ENCODE measurements around the gene ATG10. TPM values are rescaled to one million over a fixed set of nuclear protein-coding genes. Genes with fewer than 3 reads are reported as not detected.

The ATG10 gene
- polyA plus RNA-seq, 1 of the 3 experiments (the other 2 are of a cell fraction): 3.2 TPM

GRCh38 chr5:82222597-82223574 is 251.1 kb downstream of the ATG10 start:
- POLR2A ChIA-PET: no interaction called here

GRCh38 chr5:82225525-82226172 is 253.8 kb downstream of the ATG10 start:
- DNase-seq: peak; percentile 65
- H2AFZ ChIP-seq (ENCODE audit: low read depth): no peak overlapping the region

More at GRCh38 chr5:82222597-82223574, 251.1 kb downstream of the ATG10 start:
- H3K9me2 ChIP-seq: no peaks in the 10 kb centered on the region
- no peaks in the 10 kb centered on the region for H4K20me1 ChIP-seq (ENCODE audit: insufficient read depth)
- TF ChIP-seq SIN3A (IDR thresholded peaks at IDR 0.05; ENCODE audit: borderline replicate concordance, low read depth, low read length) (no peak), MXI1 (IDR thresholded peaks at IDR 0.05; ENCODE audit: low read depth, low read length) (peak; percentile 49; the same call in 1 of the 2 replicates), TCF12 (IDR thresholded peaks at IDR 0.05) (peak; percentile 52; the same call in 1 of the 2 replicates)
- no peak overlapping the region for H2AFZ ChIP-seq (ENCODE audit: low read depth)
- no peak overlapping the region for H3K4me2 ChIP-seq
- no peak overlapping the region for H3K27ac ChIP-seq (ENCODE audit: low read depth in 2 of 2, low read length in 1 of 2)
- 60% methylated on average over 5 of the region's 5 CpGs for WGBS (ENCODE audit: low lambda C conversion rate)
- peaks cover 0 to 9% of the 10 kb centered on the region in 2 experiments; a peak in 2 of 4 replicates for H3K4me1 ChIP-seq (ENCODE audit: control insufficient read depth in 1 of 2, insufficient read depth in 2 of 2, low read depth in 1 of 2, low read length in 1 of 2)
- CTCF ChIA-PET: interaction anchor here (0.9 kb wide), 1 partner anchor 47 kb away, joined by 4 read pairs; no protein-coding TSS in a partner anchor
- H3K36me3 ChIP-seq (replicated peaks in 1 of 2; ENCODE audit: control insufficient read depth in 1 of 2, insufficient read depth in 2 of 2, low read length in 1 of 2): no peaks in the 10 kb centered on the region
- H3K79me2 ChIP-seq (ENCODE audit: insufficient read depth): no peaks in the 10 kb centered on the region
- H3K4me3 ChIP-seq (ENCODE audit: low read depth in 2 of 2, low read length in 1 of 2): no peak overlapping the region
- no peaks in the 10 kb centered on the region for H3K27me3 ChIP-seq (ENCODE audit: insufficient read depth)
- peaks cover 4% of the 10 kb centered on the region for H3F3A ChIP-seq (replicated peaks; ENCODE audit: insufficient read depth)
- DNase-seq: peak; percentile 20
- no peak overlapping the region for H3K9ac ChIP-seq
- H3K9me3 ChIP-seq: no peaks in the 10 kb centered on the region

More at GRCh38 chr5:82225525-82226172, 253.8 kb downstream of the ATG10 start:
- no peaks in the 10 kb centered on the region for H3K27me3 ChIP-seq (ENCODE audit: insufficient read depth)
- H3K4me1 ChIP-seq (ENCODE audit: control insufficient read depth in 1 of 2, insufficient read depth in 2 of 2, low read depth in 1 of 2, low read length in 1 of 2): peaks cover 0 to 9% of the 10 kb centered on the region in 2 experiments; a peak in 2 of 4 replicates
- ChIA-PET POLR2A (no interaction called here), CTCF (interaction anchor here (0.6 to 2.8 kb wide), 46 partner anchors 9 to 927 kb away, joined by 3 to 15 read pairs (median 4); partner anchors contain the start of genes RPS23 and SSBP2)
- H3K9ac ChIP-seq: no peak overlapping the region
- peak; percentile 87 for TF ChIP-seq SMC3 (IDR thresholded peaks at IDR 0.05; ENCODE audit: low read depth, low read length)
- TF ChIP-seq IRF3 (IDR thresholded peaks at IDR 0.05; ENCODE audit: low read depth, low read length): no peak
- peak; percentile 92 for TF ChIP-seq CTCF (IDR thresholded peaks at IDR 0.05)
- TF ChIP-seq YY1 (IDR thresholded peaks at IDR 0.05; ENCODE audit: low read depth): 0 out of 2 replicates have a peak, but pooled peaks have one; percentile 25
- TF ChIP-seq RAD21 (IDR thresholded peaks at IDR 0.05; ENCODE audit: low read length): peak; percentile 94
- no peak for TF ChIP-seq RFX5 (IDR thresholded peaks at IDR 0.05; ENCODE audit: low read length)
- TF ChIP-seq FOSL2 (IDR thresholded peaks at IDR 0.05; ENCODE audit: borderline replicate concordance, low read depth): no peak
- TF ChIP-seq USF2 (IDR thresholded peaks at IDR 0.05; ENCODE audit: borderline replicate concordance, low read depth, low read length): no peak
- no peak for TF ChIP-seq USF1 (IDR thresholded peaks at IDR 0.05; ENCODE audit: borderline replicate concordance, low read depth)
- TF ChIP-seq EP300 (IDR thresholded peaks at IDR 0.05; ENCODE audit: borderline replicate concordance in 1 of 2, low read depth in 1 of 2, low read length in 1 of 2): no peak
- TF ChIP-seq FOXM1 (IDR thresholded peaks at IDR 0.05; ENCODE audit: low read depth): no peak
- peaks cover 4% of the 10 kb centered on the region for H3F3A ChIP-seq (replicated peaks; ENCODE audit: insufficient read depth)
- 26% methylated on average over 7 of the region's 7 CpGs for WGBS (ENCODE audit: low lambda C conversion rate)
- H3K9me3 ChIP-seq: no peaks in the 10 kb centered on the region
- H4K20me1 ChIP-seq (ENCODE audit: insufficient read depth): no peaks in the 10 kb centered on the region
- H3K4me2 ChIP-seq: no peak overlapping the region
- H3K9me2 ChIP-seq: no peaks in the 10 kb centered on the region
- H3K27ac ChIP-seq (ENCODE audit: low read depth in 2 of 2, low read length in 1 of 2): no peak overlapping the region
- no peaks in the 10 kb centered on the region for H3K79me2 ChIP-seq (ENCODE audit: insufficient read depth)
- no peak overlapping the region; a peak in 1 of 4 replicates for H3K4me3 ChIP-seq (ENCODE audit: low read depth in 2 of 2, low read length in 1 of 2)
- no peaks in the 10 kb centered on the region for H3K36me3 ChIP-seq (replicated peaks in 1 of 2; ENCODE audit: control insufficient read depth in 1 of 2, insufficient read depth in 2 of 2, low read length in 1 of 2)
